Left ventricle myocardium inferior (tissue), 1 donor: ENCODE measurements around the gene PLCG2. TPM values are rescaled to one million over a fixed set of nuclear protein-coding genes. Genes with fewer than 3 reads are reported as not detected.

ENCODE experiments used
- DNase-seq: peaks from one replicate; pipeline ENCODE4 v3.0.0-alpha.2; 2020
- H3K27ac ChIP-seq: fragments of 200-600 bp; replicated peaks from 2 replicates; pipeline ENCODE4 v1.8.0; 2021
- H3K27me3 ChIP-seq: fragments of 200-600 bp; 2 replicates; pipeline ENCODE4 v1.8.0; 2021; ENCODE audit warnings: low read depth
- H3K36me3 ChIP-seq: fragments of 200-600 bp; 2 replicates; pipeline ENCODE4 v1.8.0; 2021
- H3K4me1 ChIP-seq: fragments of 200-600 bp; 2 replicates; pipeline ENCODE4 v1.8.0; 2021
- H3K4me3 ChIP-seq: fragments of 200-600 bp; 2 replicates; pipeline ENCODE4 v1.8.0; 2021; ENCODE audit warnings: mild to moderate bottlenecking, moderate library complexity
- H3K9me3 ChIP-seq: fragments of 200-600 bp; replicated peaks from 2 replicates; pipeline ENCODE4 v1.8.0; 2021
- CTCF ChIP-seq: fragments of 200-600 bp; IDR thresholded peaks from 2 replicates; pipeline ENCODE4 v1.8.0; 2021; ENCODE audit warnings: antibody characterized with exemption, mild to moderate bottlenecking, borderline replicate concordance
- intact Hi-C: fragments of 100-400 bp; cut with micrococcal nuclease; formaldehyde crosslinking; loops from one replicate; pipeline ENCODE4 v1.11.0; 2022
- total RNA-seq: library from RNA; stranded (reverse); fragmentation: NEBNext Ultra II Directional; extraction: Animal tissue kit (Norgen Biotek cat#: 25700); gene quantifications from one replicate; pipeline ENCODE4 v1.2.1, GENCODE V29; 2021
- donor health status: DM: no; HTN: yes; CAD: no; lungs with severe emphysema.

Gene PLCG2
- total RNA-seq, 1 donor from 2014 or later: 5.6 TPM

GRCh38 chr16:81987121-81987520, 208.0 kb downstream of the PLCG2 start:
- no peaks in the 10 kb centered on the region for H3K4me1 ChIP-seq
- no peaks in the 10 kb centered on the region for H3K36me3 ChIP-seq
- DNase-seq: no peak
- intact Hi-C loops: no loop called here
- H3K9me3 ChIP-seq: no peaks in the 10 kb centered on the region
- no peak for TF ChIP-seq CTCF
- H3K27me3 ChIP-seq: peaks cover 17% of the 10 kb centered on the region
- no peak overlapping the region for H3K4me3 ChIP-seq
- H3K27ac ChIP-seq: no peak overlapping the region

- no peaks in the 10 kb centered on the region for H3K9me3 ChIP-seq
- no peak overlapping the region for H3K4me3 ChIP-seq
- no peaks in the 10 kb centered on the region for H3K36me3 ChIP-seq
- H3K27me3 ChIP-seq: peaks cover 17% of the 10 kb centered on the region
- no peaks in the 10 kb centered on the region for H3K4me1 ChIP-seq
- intact Hi-C loops: no loop called here
- H3K27ac ChIP-seq: no peak overlapping the region
- TF ChIP-seq CTCF: no peak
- no peak for DNase-seq
Measured at GRCh38 chr16:81987706-81988105, 208.6 kb downstream of the PLCG2 start.

GRCh38 chr16:81992859-81993258, 213.8 kb downstream of the PLCG2 start:
- H3K4me3 ChIP-seq: no peak overlapping the region
- H3K4me1 ChIP-seq: peaks cover 13% of the 10 kb centered on the region
- no peak for TF ChIP-seq CTCF
- H3K27me3 ChIP-seq: peaks cover 9% of the 10 kb centered on the region
- intact Hi-C loops: no loop called here
- H3K9me3 ChIP-seq: no peaks in the 10 kb centered on the region
- H3K36me3 ChIP-seq: no peaks in the 10 kb centered on the region
- no peak overlapping the region for H3K27ac ChIP-seq
- DNase-seq: no peak

GRCh38 chr16:81994485-81994884, 215.4 kb downstream of the PLCG2 start:
- no peak for TF ChIP-seq CTCF
- Histone ChIP-seq H3K4me1 (peaks cover 15% of the 10 kb centered on the region), H3K36me3 (no peaks in the 10 kb centered on the region), H3K9me3 (no peaks in the 10 kb centered on the region), H3K4me3 (no peak overlapping the region), H3K27me3 (peaks cover 6% of the 10 kb centered on the region), H3K27ac (no peak overlapping the region)
- intact Hi-C loops: no loop called here
- DNase-seq: no peak

- Histone ChIP-seq H3K9me3 (no peaks in the 10 kb centered on the region), H3K36me3 (no peaks in the 10 kb centered on the region), H3K4me1 (peaks cover 15% of the 10 kb centered on the region), H3K27me3 (no peaks in the 10 kb centered on the region), H3K4me3 (no peak overlapping the region), H3K27ac (no peak overlapping the region)
- no peak for TF ChIP-seq CTCF
- intact Hi-C loops: no loop called here
- no peak for DNase-seq
Measured at GRCh38 chr16:81995651-81996050, 216.6 kb downstream of the PLCG2 start.
